HG02943 (cell line): Measurements from ENCODE around the gene ADPRM.
"Not testable (repeated sequence)": the region's sequence is repeated elsewhere in the genome, so short reads cannot be mapped to it uniquely, and the experiment has no call there.

Source experiments
- ATAC-seq: cut with Tn5 transposase; IDR thresholded peaks from one replicate; pipeline ENCODE4 v1.9.1; 2021; ENCODE audit warnings: mild to moderate bottlenecking, low read depth, moderate library complexity; ENCODE audit not compliant: unreplicated experiment

The ADPRM gene, protein sequence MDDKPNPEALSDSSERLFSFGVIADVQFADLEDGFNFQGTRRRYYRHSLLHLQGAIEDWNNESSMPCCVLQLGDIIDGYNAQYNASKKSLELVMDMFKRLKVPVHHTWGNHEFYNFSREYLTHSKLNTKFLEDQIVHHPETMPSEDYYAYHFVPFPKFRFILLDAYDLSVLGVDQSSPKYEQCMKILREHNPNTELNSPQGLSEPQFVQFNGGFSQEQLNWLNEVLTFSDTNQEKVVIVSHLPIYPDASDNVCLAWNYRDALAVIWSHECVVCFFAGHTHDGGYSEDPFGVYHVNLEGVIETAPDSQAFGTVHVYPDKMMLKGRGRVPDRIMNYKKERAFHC

DNA sequence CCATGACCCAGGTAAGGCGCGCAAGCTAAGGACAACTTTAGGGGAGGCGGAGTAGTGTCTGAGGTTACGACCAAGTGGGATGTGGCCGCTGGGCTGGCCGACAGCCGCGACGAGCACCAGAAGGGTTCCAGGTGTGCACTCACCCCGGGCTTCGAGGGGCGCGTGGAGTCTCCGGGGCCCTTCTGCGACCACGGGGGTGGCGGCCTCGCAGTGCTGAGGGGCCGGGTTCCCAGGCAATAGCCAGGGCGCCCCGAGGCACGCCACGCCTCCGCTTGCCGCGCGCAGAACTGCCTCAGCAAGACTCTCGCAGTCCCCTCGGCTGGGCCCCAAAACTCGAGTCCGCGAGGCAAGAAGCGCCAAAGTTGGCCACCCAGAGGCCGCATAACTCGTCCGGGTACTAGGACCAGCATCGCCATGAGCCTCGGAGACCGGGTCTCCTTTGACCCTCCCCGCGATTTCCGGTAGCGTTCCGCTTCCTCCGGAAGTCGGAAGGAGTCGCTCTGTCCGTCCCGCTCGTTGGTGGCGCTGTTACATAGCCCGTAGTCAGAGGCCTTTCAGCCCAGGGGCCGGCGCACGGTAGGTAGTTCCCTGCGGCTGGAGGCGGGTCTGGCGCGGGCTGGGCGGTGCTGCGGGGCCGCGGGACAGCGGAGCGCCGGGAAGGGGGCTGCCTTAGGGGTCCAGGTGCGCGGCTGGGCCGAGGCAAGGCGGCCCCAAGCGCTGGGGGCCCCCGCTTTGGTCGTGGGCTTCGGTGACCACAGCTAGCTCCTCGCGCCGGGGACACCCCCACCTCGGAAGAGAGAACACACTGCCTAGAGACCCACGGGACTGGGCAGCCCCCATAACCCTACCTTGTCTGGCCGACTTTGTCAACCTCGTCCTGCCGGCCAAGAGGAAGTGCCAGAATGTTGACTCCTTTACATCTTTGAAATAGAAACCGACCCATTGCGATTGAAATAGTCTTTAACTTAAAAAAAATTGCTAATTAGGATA, at the start of gene ADPRM, which contains the start of gene SCO1:
Gene ADPRM, plus strand, starts transcription at position 503 of the 990 bp plus-strand sequence. CDS start 7,333 bp downstream, outside the sequence.
Gene SCO1, minus strand, starts transcription at position 442 of the 990 bp plus-strand sequence. Its CDS starts 26 bp downstream, at position 416.
- peak; percentile 97 for ATAC-seq

DNA sequence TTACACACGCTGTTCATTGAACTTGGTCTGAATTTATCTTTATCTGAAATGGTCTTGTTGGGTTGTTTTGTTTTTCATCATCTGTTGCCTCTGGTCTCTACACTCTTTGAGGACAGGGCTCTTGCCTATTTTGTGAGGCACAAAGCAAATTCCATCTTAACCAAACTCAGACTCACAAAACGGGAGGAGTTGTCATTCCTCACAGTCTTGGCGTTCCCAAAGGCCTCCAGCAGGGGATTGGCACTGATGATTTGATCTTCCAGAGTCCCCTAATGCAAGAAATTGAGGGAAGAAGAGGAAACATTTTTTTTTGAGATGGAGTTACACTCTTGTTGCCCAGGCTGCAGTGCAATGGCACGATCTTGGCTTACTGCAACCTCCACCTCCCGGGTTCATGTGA, 49.0 kb upstream of the ADPRM start:
- ATAC-seq = no peak

DNA sequence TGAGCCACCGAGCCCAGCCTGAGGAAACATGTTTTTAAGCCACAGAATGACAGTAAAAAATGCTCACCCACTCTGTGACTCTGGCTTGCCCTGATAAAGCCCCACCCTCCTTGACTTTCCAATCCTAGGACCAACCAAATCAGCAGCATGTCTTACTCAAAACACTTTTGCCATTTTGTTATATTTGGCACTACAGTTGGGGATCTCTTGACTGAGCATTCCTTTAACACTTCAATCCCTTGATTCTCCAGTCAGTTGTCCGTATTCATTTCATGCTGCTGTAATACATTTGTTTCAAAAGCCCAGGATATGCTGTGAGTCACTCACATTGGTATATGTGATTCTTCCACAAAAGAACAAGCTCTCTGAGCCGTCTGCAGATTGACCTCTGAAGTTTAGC, 48.4 kb upstream of the ADPRM start:
- no peak for ATAC-seq

- ATAC-seq = no peak
Observed at GRCh38 chr17:10649602-10650001, 47.8 kb upstream of the ADPRM start.

DNA sequence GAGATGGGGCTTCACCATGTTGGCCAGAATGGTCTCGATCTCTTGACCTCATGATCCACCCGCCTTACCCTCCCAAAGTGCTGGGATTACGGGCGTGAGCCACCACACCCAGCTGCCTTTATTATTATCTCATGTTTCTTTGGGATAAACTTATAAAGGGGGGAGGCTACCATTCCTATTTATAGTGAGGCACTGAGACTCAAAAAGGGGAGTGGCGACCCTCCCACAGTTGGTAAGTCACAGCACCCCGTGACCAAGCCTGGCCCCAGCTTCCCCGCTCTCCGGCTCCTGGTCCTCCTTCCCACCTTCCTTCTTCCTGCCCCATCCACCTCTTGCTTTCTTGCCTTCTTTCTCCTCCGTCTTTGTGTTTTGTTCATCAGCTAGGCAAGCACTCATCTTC, 45.5 kb upstream of the ADPRM start:
- ATAC-seq = no peak

GRCh38 chr17:10652984-10653659, 44.3 kb upstream of the ADPRM start:
- no peak for ATAC-seq

DNA sequence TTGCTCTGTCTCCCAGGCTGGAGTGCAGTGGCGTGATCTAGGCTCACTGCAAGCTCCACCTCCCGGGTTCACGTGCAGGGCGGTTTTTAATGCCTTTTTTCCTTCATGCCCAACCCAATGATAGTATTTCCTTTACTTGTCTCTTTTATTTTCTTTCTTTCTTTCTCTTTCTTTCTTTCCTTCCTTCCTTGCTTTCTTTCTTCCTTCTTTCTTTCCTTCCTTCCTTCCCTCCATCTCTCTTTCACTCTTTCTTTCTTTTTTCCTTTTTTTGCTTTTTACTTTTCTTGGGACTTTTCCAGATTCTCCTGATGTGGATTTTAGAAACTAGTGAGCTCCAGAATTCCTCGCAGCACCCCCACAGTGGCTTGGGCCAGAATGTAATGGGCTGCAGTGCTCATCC, 43.4 kb upstream of the ADPRM start:
- no peak for ATAC-seq

DNA sequence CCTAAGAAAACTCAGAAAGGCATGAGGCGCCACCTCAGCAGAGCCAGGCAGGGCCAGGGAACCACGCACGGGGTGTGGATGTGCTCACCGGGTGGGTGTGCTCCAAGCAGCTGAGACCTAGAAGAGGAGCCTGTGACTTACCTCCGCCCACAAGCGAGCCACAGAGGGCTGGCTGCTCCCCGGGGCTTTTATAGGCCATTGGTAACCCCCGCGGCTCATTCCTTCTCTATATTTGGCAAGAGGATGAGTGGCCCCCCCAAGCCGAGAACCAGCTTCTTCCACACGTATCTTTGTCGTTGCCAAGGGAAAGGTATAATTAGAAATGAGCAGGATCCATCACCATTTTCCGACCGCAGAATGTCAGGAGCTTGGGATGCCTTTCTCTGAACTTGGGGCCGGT, 40.2 kb upstream of the ADPRM start, which contains the start of gene MYH3:
Gene MYH3, minus strand, starts transcription at position 162 of the 400 bp plus-strand sequence. CDS start 2,245 bp downstream, outside the sequence.
- ATAC-seq = no peak

- ATAC-seq = no peak
Observed at GRCh38 chr17:10657879-10658278, 39.5 kb upstream of the ADPRM start.

DNA sequence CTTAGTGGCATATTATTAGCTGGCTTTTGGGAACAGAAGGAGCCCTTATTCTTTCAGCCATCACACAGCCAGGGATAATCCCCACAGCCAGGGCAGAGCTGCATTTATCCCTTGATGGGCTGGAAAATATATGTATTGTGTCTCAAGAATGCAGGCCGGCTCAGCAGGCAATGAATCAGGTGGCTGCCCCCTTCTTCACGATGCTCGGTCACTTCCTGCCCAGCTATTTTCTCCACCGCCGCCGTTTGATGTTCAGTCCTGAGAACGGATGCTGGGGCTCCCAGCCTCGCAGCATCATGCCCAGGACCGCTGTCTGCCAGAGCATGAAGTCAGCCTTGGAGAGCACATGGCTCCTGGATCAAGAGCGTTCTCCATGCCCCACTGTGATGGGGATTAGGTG, 36.0 kb upstream of the ADPRM start:
- ATAC-seq = no peak

DNA sequence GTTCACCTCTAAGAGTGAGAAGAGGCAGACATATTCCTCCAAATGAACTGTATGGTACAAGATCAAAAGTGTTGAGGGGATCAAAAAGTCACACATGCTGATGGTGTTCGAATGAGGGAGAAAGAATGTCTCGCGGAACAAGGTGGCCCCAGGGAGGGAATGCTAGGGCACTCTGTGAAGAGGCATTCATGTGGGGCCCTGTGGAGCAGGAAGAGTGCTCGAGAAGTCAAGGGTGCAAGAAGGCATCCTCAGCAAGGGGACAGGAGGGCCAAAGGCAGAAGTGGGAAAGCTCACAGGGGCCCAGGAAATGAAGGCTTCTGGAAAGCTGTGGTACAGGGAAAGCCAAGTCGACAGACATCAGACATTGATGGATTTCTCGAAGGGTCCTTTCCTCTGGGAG, 34.2 kb upstream of the ADPRM start:
- ATAC-seq = no peak

- no peak for ATAC-seq
Observed at GRCh38 chr17:10664571-10664970, 32.8 kb upstream of the ADPRM start.

GRCh38 chr17:10666906-10667305, 30.5 kb upstream of the ADPRM start:
- no peak for ATAC-seq

- no peak for ATAC-seq
Observed at GRCh38 chr17:10668775-10669174, 28.6 kb upstream of the ADPRM start.

DNA sequence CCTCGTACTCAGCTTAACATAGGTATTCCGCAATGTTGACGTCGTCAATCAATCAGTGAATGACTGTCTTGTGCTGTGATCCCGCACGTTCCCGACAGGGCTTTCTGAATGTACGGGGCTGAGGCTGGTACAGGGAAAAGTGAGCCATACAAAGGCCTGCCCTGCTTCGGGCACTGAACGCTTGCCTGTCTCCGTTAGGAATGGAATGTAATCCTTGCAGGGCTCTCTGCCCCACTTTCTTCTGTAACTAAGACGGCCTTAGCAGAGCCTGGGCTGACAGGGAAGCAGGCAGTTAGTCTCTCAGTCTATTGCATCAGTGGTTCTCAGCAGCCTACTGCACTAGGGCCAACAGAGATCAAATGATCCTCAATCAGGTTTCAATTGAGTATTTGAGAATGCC, 24.1 kb upstream of the ADPRM start:
- ATAC-seq = no peak

- no peak for ATAC-seq
Observed at GRCh38 chr17:10674704-10675103, 22.7 kb upstream of the ADPRM start.

- ATAC-seq = no peak
Observed at GRCh38 chr17:10681866-10682446, 15.4 kb upstream of the ADPRM start.

DNA sequence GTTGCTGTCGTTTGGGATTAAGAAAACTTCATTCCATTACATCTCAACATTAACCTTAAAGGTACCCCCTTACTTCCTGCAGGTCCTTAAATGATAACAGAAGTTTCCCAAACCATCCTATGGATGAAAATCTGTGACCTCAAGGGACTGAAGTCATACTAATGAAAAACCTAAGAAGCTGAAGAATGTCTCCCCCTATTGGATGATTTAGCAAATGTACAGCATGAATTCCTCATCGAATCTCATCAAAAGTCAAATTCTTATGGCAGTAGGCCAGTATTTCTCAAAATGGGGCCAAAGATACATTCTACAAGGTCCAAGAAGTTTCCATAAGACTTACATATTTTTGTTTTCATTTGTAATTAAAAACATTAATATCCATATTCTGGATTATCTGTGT, 13.5 kb upstream of the ADPRM start:
- ATAC-seq = no peak

GRCh38 chr17:10687499-10687898, 9.9 kb upstream of the ADPRM start:
- no peak for ATAC-seq

- ATAC-seq = not testable (repeated sequence)
Observed at GRCh38 chr17:10695875-10696407, 1.5 kb upstream of the ADPRM start.
